Liver (tissue), 9 donors: ENCODE data around the gene FAM168B. TPM values are rescaled to one million over a fixed set of nuclear protein-coding genes. Genes with fewer than 3 reads are reported as not detected.

Source experiments
- DNase-seq: peaks from one replicate; pipeline ENCODE4 v3.0.0-alpha.2; 2017; ENCODE audit warnings: low spot score
- H3K27ac ChIP-seq, 2 donors: one replicate each; pipeline ENCODE4 v1.7.0; 2013; ENCODE audit warnings: inconsistent platforms in 2 of 2, low read length in 2 of 2, control low read depth in 1 of 2, low read depth in 1 of 2, mild to moderate bottlenecking in 1 of 2
- H3K27me3 ChIP-seq, 4 donors: one replicate each; pipeline versions ENCODE4 v1.6.1 to v1.7.0; 2013; ENCODE audit warnings: low read length in 3 of 4, inconsistent platforms in 1 of 4, mild to moderate bottlenecking in 1 of 4, moderate library complexity in 1 of 4; ENCODE audit not compliant: control insufficient read depth in 4 of 4, insufficient read depth in 4 of 4
- H3K36me3 ChIP-seq, 4 donors: one replicate each; pipeline versions ENCODE4 v1.6.1 to v1.7.0; 2013; ENCODE audit warnings: low read length in 3 of 4, mild to moderate bottlenecking in 3 of 4, low read depth in 1 of 4, moderate library complexity in 1 of 4; ENCODE audit not compliant: control insufficient read depth in 4 of 4, insufficient read depth in 3 of 4
- H3K4me1 ChIP-seq, 4 donors: one replicate each; pipeline versions ENCODE4 v1.6.1 to v1.7.0; 2013; ENCODE audit warnings: low read length in 3 of 4, mild to moderate bottlenecking in 3 of 4, moderate library complexity in 1 of 4; ENCODE audit not compliant: control insufficient read depth in 4 of 4, insufficient read depth in 4 of 4
- H3K4me3 ChIP-seq, 3 donors: one replicate each; pipeline versions ENCODE4 v1.6.1 to v1.7.0; 2013; ENCODE audit warnings: low read length in 3 of 3, control low read depth in 1 of 3, low read depth in 1 of 3, mild to moderate bottlenecking in 1 of 3
- H3K9ac ChIP-seq, 2 donors: one replicate each; pipeline ENCODE4 v1.7.0; 2013; ENCODE audit warnings: low read length in 2 of 2, mild to moderate bottlenecking in 2 of 2, moderate library complexity in 2 of 2, control low read depth in 1 of 2, low read depth in 1 of 2
- H3K9me3 ChIP-seq, 4 donors: one replicate each; pipeline versions ENCODE4 v1.6.1 to v1.7.0; 2013; ENCODE audit warnings: low read length in 3 of 4; ENCODE audit not compliant: control insufficient read depth in 4 of 4
- CTCF ChIP-seq: fragments of 150-350 bp; IDR thresholded peaks from 2 replicates; pipeline ENCODE4 v1.5.1; 2017; ENCODE audit warnings: improper control_type of control experiment, low read depth, low read length; ENCODE audit not compliant: missing input control
- EGR1 ChIP-seq, 2 donors: IDR thresholded peaks; 2 replicates each; pipeline ENCODE4 v1.6.1; 2016 to 2018; ENCODE audit warnings: antibody characterized with exemption in 2 of 2, low read depth in 2 of 2
- FOXA1 ChIP-seq: IDR thresholded peaks from 2 replicates; pipeline ENCODE4 v1.6.1; 2016; ENCODE audit warnings: antibody characterized with exemption
- FOXA2 ChIP-seq: IDR thresholded peaks from 2 replicates; pipeline ENCODE4 v1.6.1; 2016; ENCODE audit warnings: antibody characterized with exemption
- HNF4A ChIP-seq, 2 donors: conservative IDR thresholded peaks; 2 replicates each; pipeline ENCODE4 v1.6.1; 2016; ENCODE audit warnings: antibody characterized with exemption in 2 of 2, mild to moderate bottlenecking in 2 of 2
- HNF4G ChIP-seq: IDR thresholded peaks from 2 replicates; pipeline ENCODE4 v1.6.1; 2016; ENCODE audit warnings: antibody characterized with exemption
- JUND ChIP-seq, 2 donors: IDR thresholded peaks; 2 replicates each; pipeline ENCODE4 v1.6.1; 2016; ENCODE audit warnings: antibody characterized with exemption in 2 of 2
- MAX ChIP-seq: IDR thresholded peaks from 2 replicates; pipeline ENCODE4 v1.6.1; 2016; ENCODE audit warnings: antibody characterized with exemption
- NR2F2 ChIP-seq: IDR thresholded peaks from 2 replicates; pipeline ENCODE4 v1.6.1; 2016; ENCODE audit warnings: antibody characterized with exemption
- SP1 ChIP-seq: IDR thresholded peaks from 2 replicates; pipeline ENCODE4 v1.6.1; 2018; ENCODE audit warnings: antibody characterized with exemption, mild to moderate bottlenecking
- TAF1 ChIP-seq: conservative IDR thresholded peaks from 2 replicates; pipeline ENCODE4 v1.6.1; 2016; ENCODE audit warnings: antibody characterized with exemption, mild to moderate bottlenecking
- YY1 ChIP-seq: IDR thresholded peaks from 2 replicates; pipeline ENCODE4 v1.6.1; 2016; ENCODE audit warnings: antibody characterized with exemption, mild to moderate bottlenecking
- ZBTB33 ChIP-seq: IDR thresholded peaks from 2 replicates; pipeline ENCODE4 v1.6.1; 2016; ENCODE audit warnings: antibody characterized with exemption
- WGBS: extraction: QIAGEN DNeasy Blood & Tissue Kit; methylation state at CpG from one replicate; pipeline ENCODE4 v1.1.7; 2013; 5-methylcytosine and 5-hydroxymethylcytosine counted together
- polyA plus RNA-seq, 2 donors: library from polyadenylated mRNA; stranded (reverse) in 1 of 2; unstranded in 1 of 2; fragments of 200-250 nt in 1 of 2; fragments of >200 nt in 1 of 2; fragmentation: Nextera tagmentation in 1 of 2; extraction: Ambion mirVana in 1 of 2; gene quantifications; one replicate each; pipeline versions ENCODE4 v1.2.1 to v1.2.3, GENCODE V29; 2013 to 2015
- total RNA-seq, 2 donors: library from RNA; depleted of rRNA; stranded (reverse); fragments of >200 nt; gene quantifications; one replicate each; pipeline ENCODE4 v1.2.3, GENCODE V29; 2014
- donor health status: healthy.
- donor health status: healthy.
- donor health status: healthy.
- donor health status: healthy.
- donor health status: healthy.

The FAM168B gene
- total and polyA plus RNA-seq, 4 donors: 13.9 to 62.3 (median 30.8) TPM

GRCh38 chr2:131027566-131028528, 65.4 kb downstream of the FAM168B start:
- no peak overlapping the region for H3K27ac ChIP-seq
- WGBS: 86% methylated on average over 12 of the region's 12 CpGs
- H3K9me3 ChIP-seq: peaks cover 0 to 4% (median 2%) of the 10 kb centered on the region in 4 donors
- no peak overlapping the region for H3K4me3 ChIP-seq
- DNase-seq: no peak
- TF ChIP-seq MAX: no peak
- TF ChIP-seq JUND (IDR thresholded peaks at IDR 0.05): no peak
- no peak for TF ChIP-seq EGR1 (IDR thresholded peaks at IDR 0.05; ENCODE audit: low read depth in 2 of 2)
- TF ChIP-seq TAF1: no peak
- no peak for TF ChIP-seq FOXA2
- no peak for TF ChIP-seq SP1
- no peak for TF ChIP-seq NR2F2
- no peak for TF ChIP-seq FOXA1
- TF ChIP-seq ZBTB33: no peak
- H3K9ac ChIP-seq: no peak overlapping the region
- no peaks in the 10 kb centered on the region for H3K4me1 ChIP-seq
- no peaks in the 10 kb centered on the region for H3K36me3 ChIP-seq
- peaks cover 0 to 2% (median 0%) of the 10 kb centered on the region in 4 donors for H3K27me3 ChIP-seq

- WGBS: 39% methylated on average over 5 of the region's 5 CpGs
- peaks cover 0 to 2% (median 0%) of the 10 kb centered on the region in 4 donors for H3K27me3 ChIP-seq
- no peak overlapping the region for H3K4me3 ChIP-seq
- peaks cover 0 to 4% (median 2%) of the 10 kb centered on the region in 4 donors for H3K9me3 ChIP-seq
- TF ChIP-seq EGR1 (IDR thresholded peaks at IDR 0.05; ENCODE audit: low read depth in 2 of 2) (no peak), HNF4G (no peak), HNF4A (conservative IDR thresholded peaks at IDR 0.05) (no peak), SP1 (no peak)
- H3K36me3 ChIP-seq: no peaks in the 10 kb centered on the region
- H3K9ac ChIP-seq: no peak overlapping the region
- no peaks in the 10 kb centered on the region for H3K4me1 ChIP-seq
- H3K27ac ChIP-seq: no peak overlapping the region
- DNase-seq: no peak
Measured at GRCh38 chr2:131026919-131027318, 66.3 kb downstream of the FAM168B start.

- H3K27ac ChIP-seq: no peak overlapping the region
- 96% methylated on average over 1 of the region's 1 CpG for WGBS
- H3K36me3 ChIP-seq: no peaks in the 10 kb centered on the region
- no peak overlapping the region for H3K9ac ChIP-seq
- H3K4me3 ChIP-seq: no peak overlapping the region
- no peak for TF ChIP-seq HNF4A (conservative IDR thresholded peaks at IDR 0.05)
- TF ChIP-seq YY1: no peak
- no peak for TF ChIP-seq TAF1
- no peak for TF ChIP-seq NR2F2
- TF ChIP-seq FOXA2: no peak
- no peak for TF ChIP-seq ZBTB33
- no peak for TF ChIP-seq FOXA1
- no peak for TF ChIP-seq SP1
- no peak for TF ChIP-seq CTCF
- no peak for TF ChIP-seq EGR1 (IDR thresholded peaks at IDR 0.05; ENCODE audit: low read depth in 2 of 2)
- H3K27me3 ChIP-seq: peaks cover 0 to 2% (median 0%) of the 10 kb centered on the region in 4 donors
- no peaks in the 10 kb centered on the region for H3K4me1 ChIP-seq
- no peak for DNase-seq
- H3K9me3 ChIP-seq: peaks cover 0 to 4% (median 2%) of the 10 kb centered on the region in 4 donors
Measured at GRCh38 chr2:131023758-131024157, 69.5 kb downstream of the FAM168B start.
